CD4-positive, alpha-beta T cell treated with Interleukin-12 subunit alpha and Interleukin-12 subunit beta, for 1 hour (primary cell): ENCODE data around the gene GSX1.

Source experiments
- DNase-seq: peaks from one replicate; pipeline ENCODE4 v3.0.0-alpha.2; 2020

GSX1 gene

GRCh38 chr13:27835799-27836198, 43.5 kb downstream of the GSX1 start:
- no peak for DNase-seq

GRCh38 chr13:27839809-27840467, 47.7 kb downstream of the GSX1 start:
- DNase-seq: no peak

GRCh38 chr13:27842571-27842970, 50.3 kb downstream of the GSX1 start:
- no peak for DNase-seq
